Mucosa of descending colon (tissue), 3 donors: ENCODE data around the gene CNTNAP2. TPM values are rescaled to one million over a fixed set of nuclear protein-coding genes. Genes with fewer than 3 reads are reported as not detected.

Experiments
- ATAC-seq: fragments of 200-7000 bp; cut with Tn5 transposase; one replicate; pipeline ENCODE4 v1.9.1; 2020; ENCODE audit warnings: mild to moderate bottlenecking, moderate library complexity
- DNase-seq, 3 donors: peaks; one replicate each; pipeline ENCODE4 v3.0.0-alpha.2; 2020
- H3K36me3 ChIP-seq: fragments of 200-600 bp; one replicate; pipeline ENCODE4 v1.8.0; 2021; ENCODE audit warnings: low read depth, mild to moderate bottlenecking
- H3K4me1 ChIP-seq: fragments of 200-600 bp; one replicate; pipeline ENCODE4 v1.8.0; 2021; ENCODE audit warnings: low read depth, mild to moderate bottlenecking
- H3K4me3 ChIP-seq: fragments of 200-600 bp; one replicate; pipeline ENCODE4 v1.8.0; 2021; ENCODE audit warnings: mild to moderate bottlenecking
- H3K9me3 ChIP-seq: fragments of 200-600 bp; one replicate; pipeline ENCODE4 v1.8.0; 2021; ENCODE audit warnings: mild to moderate bottlenecking
- CTCF ChIP-seq: fragments of 200-600 bp; IDR thresholded peaks from one replicate; pipeline ENCODE4 v1.8.0; 2022; ENCODE audit warnings: antibody characterized with exemption, mild to moderate bottlenecking
- intact Hi-C, 2 donors: fragments of 100-400 bp; cut with DNase I in 1 of 2; cut with micrococcal nuclease in 1 of 2; formaldehyde crosslinking; loops; one replicate each; pipeline versions ENCODE4 v1.11.0 to v1.11.1; 2022; cut with DNase I, micrococcal nuclease
- total RNA-seq, 3 donors: library from RNA; stranded (reverse); fragmentation: NEBNext Ultra II Directional in 2 of 3; extraction: Animal tissue kit (Norgen Biotek cat#: 25700) in 2 of 3; gene quantifications; one replicate each; pipeline versions ENCODE4 v1.2.1 to v1.2.4, GENCODE V29; 2021 to 2023
- donor health status: DM: no; HTN: no; CAD: no; lungs with moderate emphysema.
- donor health status: DM: no; HTN: no; CAD: no.
- donor health status: DM: no; HTN: yes; CAD: no.

The CNTNAP2 gene
- total RNA-seq, 3 donors from 2014 or later: 3.1 to 5.9 (median 4.2) TPM

DNA sequence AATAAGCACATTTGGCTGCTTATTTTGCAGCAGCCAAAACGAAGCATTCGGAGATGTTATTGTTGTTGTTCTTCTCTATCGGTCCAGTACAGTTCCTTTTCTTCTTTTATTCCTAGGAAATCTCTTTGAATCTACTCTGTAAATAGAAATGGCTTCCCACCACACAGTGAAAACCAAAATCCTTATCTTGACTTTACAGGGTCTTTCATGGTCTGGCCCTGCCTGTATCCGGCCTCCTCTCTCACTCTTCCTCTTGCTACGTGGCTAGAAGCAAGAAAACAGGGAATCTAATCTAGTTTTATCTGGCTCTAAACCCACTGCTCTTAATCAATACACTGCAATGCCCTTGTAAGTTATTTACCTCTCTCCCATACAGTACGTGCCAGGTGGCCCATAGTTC lies 1547.9 kb downstream of the CNTNAP2 start:
- no peaks in the 10 kb centered on the region for H3K9me3 ChIP-seq
- H3K4me1 ChIP-seq: no peaks in the 10 kb centered on the region
- intact Hi-C loops: no loop called here
- H3K36me3 ChIP-seq: no peaks in the 10 kb centered on the region
- ATAC-seq (no peak), DNase-seq (no peak)
- no peak overlapping the region for H3K4me3 ChIP-seq
- TF ChIP-seq CTCF: no peak

GRCh38 chr7:147670759-147671158 lies 1554.2 kb downstream of the CNTNAP2 start:
- H3K4me3 ChIP-seq: no peak overlapping the region
- intact Hi-C loops: no loop called here
- H3K4me1 ChIP-seq: no peaks in the 10 kb centered on the region
- DNase-seq (peak in 1 of 3 donors; percentile 39), ATAC-seq (no peak)
- H3K36me3 ChIP-seq: no peaks in the 10 kb centered on the region
- no peaks in the 10 kb centered on the region for H3K9me3 ChIP-seq
- no peak for TF ChIP-seq CTCF

DNA sequence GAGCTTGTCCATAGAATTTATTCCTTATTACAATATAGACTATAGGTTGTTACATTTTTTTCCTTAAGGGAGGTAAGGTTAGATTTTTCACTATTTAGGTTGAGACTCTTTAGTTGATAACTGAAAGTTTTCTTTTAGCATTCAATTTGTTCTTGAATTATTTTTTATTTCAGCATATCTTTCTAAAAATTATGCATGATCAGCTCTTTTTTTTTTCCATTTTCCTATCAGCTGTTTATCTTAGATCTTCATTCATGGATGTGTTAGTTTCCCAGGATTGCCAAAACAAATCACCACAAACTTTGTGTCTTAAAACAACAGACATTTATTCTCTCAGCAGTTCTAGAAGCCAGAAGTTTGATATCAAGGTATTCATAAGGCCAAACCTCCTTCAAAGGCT lies 1558.1 kb downstream of the CNTNAP2 start:
- Histone ChIP-seq H3K4me1 (no peaks in the 10 kb centered on the region), H3K4me3 (no peak overlapping the region), H3K9me3 (no peaks in the 10 kb centered on the region), H3K36me3 (no peaks in the 10 kb centered on the region)
- ATAC-seq (no peak), DNase-seq (no peak)
- intact Hi-C loops: no loop called here
- TF ChIP-seq CTCF: no peak

GRCh38 chr7:147678943-147679342 lies 1562.3 kb downstream of the CNTNAP2 start:
- Histone ChIP-seq H3K36me3 (no peaks in the 10 kb centered on the region), H3K4me1 (no peaks in the 10 kb centered on the region), H3K9me3 (no peaks in the 10 kb centered on the region), H3K4me3 (no peak overlapping the region)
- intact Hi-C loops: no loop called here
- no peak for TF ChIP-seq CTCF
- ATAC-seq (no peak), DNase-seq (no peak)

DNA sequence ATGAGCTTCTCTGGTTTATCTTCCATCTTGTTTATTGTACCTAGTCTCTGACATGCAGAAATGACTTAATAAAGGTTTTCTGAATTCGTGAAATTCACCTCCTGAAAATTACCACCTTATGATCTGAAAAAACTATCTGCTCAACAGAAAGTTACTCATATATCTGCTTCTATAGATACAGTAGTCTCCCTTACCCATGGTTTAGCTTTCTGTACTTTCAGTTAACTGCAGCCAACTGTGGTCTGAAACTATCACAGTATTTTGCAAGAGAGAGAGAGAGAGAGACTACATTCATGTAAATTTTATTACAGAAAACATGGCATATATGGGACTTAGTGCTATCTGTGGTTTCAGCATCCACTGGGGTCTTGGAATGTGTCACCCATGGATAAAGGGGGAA lies 1564.9 kb downstream of the CNTNAP2 start:
- DNase-seq (no peak), ATAC-seq (no peak)
- Histone ChIP-seq H3K4me3 (no peak overlapping the region), H3K4me1 (no peaks in the 10 kb centered on the region), H3K9me3 (no peaks in the 10 kb centered on the region), H3K36me3 (no peaks in the 10 kb centered on the region)
- TF ChIP-seq CTCF: no peak
- intact Hi-C loops: no loop called here

DNA sequence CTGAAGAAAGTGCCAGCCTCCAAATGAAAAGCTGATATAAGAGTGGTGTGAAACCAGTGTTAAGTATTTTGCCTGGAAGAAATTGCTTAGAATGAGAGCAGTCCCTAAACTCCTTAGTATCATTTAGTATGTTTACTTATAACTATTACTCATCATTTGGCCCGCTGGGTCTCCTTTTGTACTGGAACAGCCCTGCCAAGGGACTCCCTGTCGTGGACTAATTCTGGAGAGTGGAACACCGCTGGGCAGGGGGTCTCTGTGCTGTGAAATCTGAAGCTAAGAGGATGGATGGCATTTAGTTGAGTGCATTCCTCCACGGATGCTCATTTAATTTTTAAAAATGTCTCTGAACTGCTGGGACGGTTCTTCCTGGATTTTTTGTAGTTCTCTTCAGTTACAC lies 1584.1 kb downstream of the CNTNAP2 start:
- H3K36me3 ChIP-seq: no peaks in the 10 kb centered on the region
- no peak for DNase-seq
- no peaks in the 10 kb centered on the region for H3K9me3 ChIP-seq
- no peak for ATAC-seq
- no peaks in the 10 kb centered on the region for H3K4me1 ChIP-seq
- no peak for TF ChIP-seq CTCF
- no peak overlapping the region for H3K4me3 ChIP-seq
- intact Hi-C loops: no loop called here
